Sigmoid colon (tissue), 7 donors: ENCODE results near the gene FSTL4. TPM values are rescaled to one million over a fixed set of nuclear protein-coding genes. Genes with fewer than 3 reads are reported as not detected.
A peak's percentile ranks its signal among the peaks of the same experiment; 100 is the strongest.

Experiments
- DNase-seq: peaks from one replicate; pipeline ENCODE4 v3.0.0-alpha.2; 2019
- H3K27ac ChIP-seq, 4 donors: fragments of 200-600 bp; sonication (generic); one replicate each; pipeline ENCODE4 v1.5.1; 2016 to 2019; ENCODE audit warnings: mild to moderate bottlenecking in 1 of 4
- H3K27me3 ChIP-seq, 3 donors: fragments of 200-600 bp; sonication (generic); one replicate each; pipeline ENCODE4 v1.5.1; 2019; ENCODE audit warnings: mild to moderate bottlenecking in 1 of 3
- H3K36me3 ChIP-seq, 4 donors: fragments of 200-600 bp; sonication (generic); one replicate each; pipeline ENCODE4 v1.5.1; 2016 to 2019
- H3K4me1 ChIP-seq, 4 donors: fragments of 200-600 bp; sonication (generic); one replicate each; pipeline ENCODE4 v1.5.1; 2017 to 2019
- H3K4me3 ChIP-seq, 4 donors: fragments of 200-600 bp; sonication (generic); one replicate each; pipeline ENCODE4 v1.5.1; 2017 to 2019; ENCODE audit warnings: mild to moderate bottlenecking in 2 of 4, moderate library complexity in 1 of 4
- H3K9me3 ChIP-seq, 4 donors: fragments of 200-600 bp in 3 of 4; sonication (generic) in 3 of 4; one replicate each; pipeline versions ENCODE4 v1.5.1 to v1.6.1; 2013 to 2019
- CTCF ChIP-seq, 4 experiments: fragments of 450-650 bp in 3 of 4; fragments of 200-600 bp in 1 of 4; IDR thresholded peaks; one replicate each; pipeline ENCODE4 v1.5.1; 2016 to 2019; ENCODE audit warnings: antibody characterized with exemption in 4 of 4, mild to moderate bottlenecking in 3 of 4, moderate library complexity in 2 of 4
- EP300 ChIP-seq, 4 donors: sonication (generic); formaldehyde crosslinking; IDR thresholded peaks; one replicate each; pipeline ENCODE4 v1.6.1; 2017; ENCODE audit warnings: antibody characterized with exemption in 4 of 4
- POLR2A ChIP-seq, 2 donors: fragments of 450-650 bp; IDR thresholded peaks; one replicate each; pipeline ENCODE4 v1.6.1; 2016; ENCODE audit warnings: antibody characterized with exemption in 2 of 2, mild to moderate bottlenecking in 2 of 2, moderate library complexity in 2 of 2
- POLR2AphosphoS5 ChIP-seq, 4 donors: sonication (generic); formaldehyde crosslinking; IDR thresholded peaks; one replicate each; pipeline ENCODE4 v1.6.1; 2017; ENCODE audit warnings: antibody characterized with exemption in 4 of 4
- WGBS, 2 donors: extraction: QIAGEN DNeasy Blood & Tissue Kit; methylation state at CpG; one replicate each; pipeline ENCODE4 v1.1.7; 2013; 5-methylcytosine and 5-hydroxymethylcytosine counted together
- intact Hi-C: fragments of 100-400 bp; cut with DNase I; formaldehyde crosslinking; loops from one replicate; pipeline ENCODE4 v1.15.1; 2023
- polyA plus RNA-seq, 3 donors: library from polyadenylated mRNA; stranded (reverse); fragments of 200-250 nt; gene quantifications; one replicate each; pipeline ENCODE4 v1.2.3, GENCODE V29; 2013
- total RNA-seq, 4 donors: library from RNA; depleted of rRNA; stranded (reverse); fragments of >200 nt; gene quantifications; one replicate each; pipeline ENCODE4 v1.1.0, GENCODE V29; 2016
- donor health status: healthy with polysubstance abuse.
- donor health status: Bipolar disorder and iron deficiency.
- donor health status: healthy.

FSTL4 gene
- total and polyA plus RNA-seq, 7 donors, result 0.23 to 0.45 (median 0.28) TPM; not detected in 4

- 63 to 71% methylated on average over 6 of the region's 6 CpGs for WGBS, 2 donors
- H3K27me3 ChIP-seq, result peaks cover 23 to 51% (median 35%) of the 10 kb centered on the region in 3 donors
- no peaks in the 10 kb centered on the region for H3K9me3 ChIP-seq
- DNase-seq, result no peak
- peaks cover 0 to 29% (median 22%) of the 10 kb centered on the region in 4 donors for H3K4me1 ChIP-seq
- no peak overlapping the region for H3K4me3 ChIP-seq
- no peak overlapping the region for H3K27ac ChIP-seq
- H3K36me3 ChIP-seq, result no peaks in the 10 kb centered on the region
- intact Hi-C loops, result no loop called here
- TF ChIP-seq POLR2A (IDR thresholded peaks at IDR 0.05) (no peak), CTCF (IDR thresholded peaks at IDR 0.05) (no peak), EP300 (IDR thresholded peaks at IDR 0.05) (no peak), POLR2AphosphoS5 (IDR thresholded peaks at IDR 0.05) (no peak)
These were observed 4.9 kb downstream of the FSTL4 start for GRCh38 chr5:133607451-133607850.

GRCh38 chr5:133606835-133607234 is 5.5 kb downstream of the FSTL4 start:
- TF ChIP-seq CTCF (IDR thresholded peaks at IDR 0.05) (no peak), EP300 (IDR thresholded peaks at IDR 0.05) (no peak), POLR2AphosphoS5 (IDR thresholded peaks at IDR 0.05) (no peak), POLR2A (IDR thresholded peaks at IDR 0.05) (no peak)
- intact Hi-C loops, result no loop called here
- H3K4me3 ChIP-seq, result no peak overlapping the region
- H3K27ac ChIP-seq, result no peak overlapping the region
- H3K27me3 ChIP-seq, result peaks cover 17 to 44% (median 29%) of the 10 kb centered on the region in 3 donors
- no peaks in the 10 kb centered on the region for H3K9me3 ChIP-seq
- H3K4me1 ChIP-seq, result peaks cover 0 to 22% (median 16%) of the 10 kb centered on the region in 4 donors
- H3K36me3 ChIP-seq, result no peaks in the 10 kb centered on the region
- WGBS, 2 donors, result 90 to 92% methylated on average over 2 of the region's 2 CpGs
- DNase-seq, result no peak

- peaks cover 0 to 9% (median 3%) of the 10 kb centered on the region in 4 donors for H3K4me1 ChIP-seq
- no peak overlapping the region for H3K27ac ChIP-seq
- no peak overlapping the region for H3K4me3 ChIP-seq
- intact Hi-C loops, result no loop called here
- H3K9me3 ChIP-seq, result no peaks in the 10 kb centered on the region
- H3K27me3 ChIP-seq, result peaks cover 2 to 29% (median 14%) of the 10 kb centered on the region in 3 donors
- no peaks in the 10 kb centered on the region for H3K36me3 ChIP-seq
- TF ChIP-seq POLR2A (IDR thresholded peaks at IDR 0.05) (no peak), POLR2AphosphoS5 (IDR thresholded peaks at IDR 0.05) (peak in 2 of 4 donors; percentile 56 to 72), CTCF (IDR thresholded peaks at IDR 0.05) (no peak)
- no peak for DNase-seq
These were observed 7.0 kb downstream of the FSTL4 start for GRCh38 chr5:133605323-133605722.

GRCh38 chr5:133603711-133604110 is 8.6 kb downstream of the FSTL4 start:
- no peak for DNase-seq
- Histone ChIP-seq H3K4me3 (no peak overlapping the region), H3K4me1 (peaks cover 0 to 9% (median 3%) of the 10 kb centered on the region in 4 donors), H3K27me3 (peaks cover 0 to 13% (median 6%) of the 10 kb centered on the region in 3 donors), H3K9me3 (no peaks in the 10 kb centered on the region), H3K36me3 (no peaks in the 10 kb centered on the region), H3K27ac (no peak overlapping the region)
- WGBS, 2 donors, result 79 to 82% methylated on average over 6 of the region's 6 CpGs
- no peak for TF ChIP-seq POLR2AphosphoS5 (IDR thresholded peaks at IDR 0.05)
- TF ChIP-seq POLR2A (IDR thresholded peaks at IDR 0.05), result no peak
- TF ChIP-seq CTCF (IDR thresholded peaks at IDR 0.05), result no peak
- TF ChIP-seq EP300 (IDR thresholded peaks at IDR 0.05), result no peak
- intact Hi-C loops, result no loop called here

- Histone ChIP-seq H3K36me3 (no peaks in the 10 kb centered on the region), H3K9me3 (no peaks in the 10 kb centered on the region), H3K27me3 (peaks cover 0 to 5% (median under 1%) of the 10 kb centered on the region in 3 donors), H3K27ac (no peak overlapping the region), H3K4me1 (peaks cover 0 to 9% (median 3%) of the 10 kb centered on the region in 4 donors), H3K4me3 (no peak overlapping the region)
- intact Hi-C loops, result no loop called here
- no peak for TF ChIP-seq POLR2A (IDR thresholded peaks at IDR 0.05)
- TF ChIP-seq POLR2AphosphoS5 (IDR thresholded peaks at IDR 0.05), result no peak
- TF ChIP-seq CTCF (IDR thresholded peaks at IDR 0.05), result no peak
- no peak for TF ChIP-seq EP300 (IDR thresholded peaks at IDR 0.05)
- DNase-seq, result no peak
- WGBS, 2 donors, result 27 to 49% methylated on average over 2 of the region's 2 CpGs
These were observed 9.4 kb downstream of the FSTL4 start for GRCh38 chr5:133602835-133603380.
